ENCODE data around the gene STMN3.
"Not testable (repeated sequence)": the region's sequence is repeated elsewhere in the genome, so short reads cannot be mapped to it uniquely, and the experiment has no call there.

The STMN3 gene

GRCh38 chr20:63675681-63676368 is 22.6 kb upstream of the STMN3 start:
- no peak overlapping the region for H3K9ac ChIP-seq (ENCODE audit: low read length in 5 of 5)
- H3K4me1 ChIP-seq (ENCODE audit: control insufficient read depth in 5 of 5, insufficient read depth in 5 of 5, low read length in 5 of 5) = peaks cover 0 to 4% (median 0%) of the 10 kb centered on the region in 5 donors
- no peaks in the 10 kb centered on the region for H3K27me3 ChIP-seq (ENCODE audit: control insufficient read depth in 5 of 5, insufficient read depth in 4 of 5, low read length in 5 of 5)
- H3K27ac ChIP-seq (ENCODE audit: low read depth, low read length) = no peak overlapping the region
- H3K36me3 ChIP-seq (ENCODE audit: control insufficient read depth in 5 of 5, insufficient read depth in 5 of 5, low read length in 5 of 5) = peaks cover 0 to 77% (median 53%) of the 10 kb centered on the region in 5 donors
- H3K9me3 ChIP-seq (ENCODE audit: control insufficient read depth in 5 of 5, low read length in 5 of 5) = no peaks in the 10 kb centered on the region
- no peak overlapping the region for H3K4me3 ChIP-seq (ENCODE audit: low read depth in 1 of 5, low read length in 5 of 5)

DNA sequence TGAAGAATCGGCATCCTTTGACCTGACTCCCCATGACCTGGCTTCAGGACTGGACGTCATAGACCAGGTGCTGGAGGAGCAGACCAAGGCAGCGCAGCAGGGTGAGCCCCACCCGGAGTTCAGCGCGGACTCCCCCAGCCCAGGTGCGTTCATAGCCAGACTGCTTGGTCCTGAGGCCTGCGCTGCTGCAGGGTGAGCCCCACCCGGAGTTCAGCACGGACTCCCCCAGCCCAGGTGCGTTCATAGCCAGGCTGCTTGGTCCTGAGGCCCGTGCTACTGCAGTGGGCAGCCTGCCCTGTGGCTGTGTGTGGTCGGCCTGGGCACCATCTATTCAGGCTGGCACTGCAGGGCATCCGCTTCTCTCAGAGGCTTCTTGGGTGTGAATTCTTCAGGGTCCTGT is 20.7 kb upstream of the STMN3 start:
- H3K36me3 ChIP-seq (ENCODE audit: control insufficient read depth in 5 of 5, insufficient read depth in 5 of 5, low read length in 5 of 5) = peaks cover 0 to 69% (median 44%) of the 10 kb centered on the region in 5 donors
- peaks cover 0 to 4% (median 0%) of the 10 kb centered on the region in 5 donors for H3K4me1 ChIP-seq (ENCODE audit: control insufficient read depth in 5 of 5, insufficient read depth in 5 of 5, low read length in 5 of 5)
- no peaks in the 10 kb centered on the region for H3K9me3 ChIP-seq (ENCODE audit: control insufficient read depth in 5 of 5, low read length in 5 of 5)
- no peak overlapping the region for H3K4me3 ChIP-seq (ENCODE audit: low read depth in 1 of 5, low read length in 5 of 5)
- no peak overlapping the region for H3K27ac ChIP-seq (ENCODE audit: low read depth, low read length)
- H3K9ac ChIP-seq (ENCODE audit: low read length in 5 of 5) = no peak overlapping the region
- no peaks in the 10 kb centered on the region for H3K27me3 ChIP-seq (ENCODE audit: control insufficient read depth in 5 of 5, insufficient read depth in 4 of 5, low read length in 5 of 5)

DNA sequence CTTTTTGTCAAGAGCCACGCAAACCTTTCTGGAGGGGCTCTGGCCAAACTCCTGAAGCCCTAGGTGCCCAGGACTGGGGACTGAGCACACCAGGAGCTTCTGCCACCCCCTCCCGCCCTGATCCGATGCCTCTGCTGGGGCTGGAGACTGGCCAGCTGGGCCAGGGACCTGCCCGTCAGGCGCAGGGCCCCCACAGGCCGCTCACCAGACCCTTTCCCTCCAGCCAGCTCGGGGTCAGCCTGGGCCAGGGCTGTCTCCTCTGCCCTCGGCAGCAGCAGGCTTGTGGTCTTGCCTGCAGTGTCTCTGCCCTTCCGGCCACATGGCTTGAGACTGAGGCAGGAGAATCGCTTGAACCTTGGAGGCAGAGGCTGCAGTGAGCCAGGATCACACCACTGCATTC is 19.4 kb upstream of the STMN3 start:
- no peaks in the 10 kb centered on the region for H3K9me3 ChIP-seq (ENCODE audit: control insufficient read depth in 5 of 5, low read length in 5 of 5)
- no peak overlapping the region for H3K27ac ChIP-seq (ENCODE audit: low read depth, low read length)
- H3K4me1 ChIP-seq (ENCODE audit: control insufficient read depth in 5 of 5, insufficient read depth in 5 of 5, low read length in 5 of 5) = no peaks in the 10 kb centered on the region
- H3K9ac ChIP-seq (ENCODE audit: low read length in 5 of 5) = no peak overlapping the region
- H3K4me3 ChIP-seq (ENCODE audit: low read depth in 1 of 5, low read length in 5 of 5) = no peak overlapping the region
- peaks cover 0 to 69% (median 46%) of the 10 kb centered on the region in 5 donors for H3K36me3 ChIP-seq (ENCODE audit: control insufficient read depth in 5 of 5, insufficient read depth in 5 of 5, low read length in 5 of 5)
- H3K27me3 ChIP-seq (ENCODE audit: control insufficient read depth in 5 of 5, insufficient read depth in 4 of 5, low read length in 5 of 5) = no peaks in the 10 kb centered on the region

DNA sequence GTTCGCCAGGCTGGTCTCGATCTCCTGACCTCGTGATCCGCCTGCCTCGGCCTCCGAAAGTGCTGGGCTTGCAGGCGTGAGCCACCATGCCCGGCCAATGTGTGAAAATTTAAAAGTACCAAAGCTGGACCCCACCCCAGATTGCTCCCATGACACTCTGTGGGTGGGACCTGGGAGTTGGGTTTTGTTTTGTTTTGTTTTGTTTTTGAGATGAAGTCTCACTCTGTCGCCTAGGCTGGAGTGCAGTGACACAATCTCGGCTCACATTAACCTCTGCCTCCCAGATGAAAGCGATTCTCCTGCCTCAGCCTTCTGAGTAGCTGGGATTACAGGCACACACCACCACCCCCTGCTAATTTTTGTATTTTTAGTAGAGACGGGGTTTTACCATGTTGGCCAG is 18.5 kb upstream of the STMN3 start:
- not testable (repeated sequence) for H3K4me1 ChIP-seq (ENCODE audit: control insufficient read depth in 5 of 5, insufficient read depth in 5 of 5, low read length in 5 of 5); H3K27ac ChIP-seq (ENCODE audit: low read depth, low read length); H3K9me3 ChIP-seq (ENCODE audit: control insufficient read depth in 5 of 5, low read length in 5 of 5); H3K9ac ChIP-seq (ENCODE audit: low read length in 5 of 5); H3K4me3 ChIP-seq (ENCODE audit: low read depth in 1 of 5, low read length in 5 of 5); H3K27me3 ChIP-seq (ENCODE audit: control insufficient read depth in 5 of 5, insufficient read depth in 4 of 5, low read length in 5 of 5)
- peaks cover 0 to 69% (median 49%) of the 10 kb centered on the region in 5 donors for H3K36me3 ChIP-seq (ENCODE audit: control insufficient read depth in 5 of 5, insufficient read depth in 5 of 5, low read length in 5 of 5)

- H3K4me3 ChIP-seq (ENCODE audit: low read depth in 1 of 5, low read length in 5 of 5) = no peak overlapping the region
- H3K9me3 ChIP-seq (ENCODE audit: control insufficient read depth in 5 of 5, low read length in 5 of 5) = no peaks in the 10 kb centered on the region
- no peaks in the 10 kb centered on the region for H3K27me3 ChIP-seq (ENCODE audit: control insufficient read depth in 5 of 5, insufficient read depth in 4 of 5, low read length in 5 of 5)
- H3K36me3 ChIP-seq (ENCODE audit: control insufficient read depth in 5 of 5, insufficient read depth in 5 of 5, low read length in 5 of 5) = peaks cover 0 to 73% (median 48%) of the 10 kb centered on the region in 5 donors
- H3K27ac ChIP-seq (ENCODE audit: low read depth, low read length) = no peak overlapping the region
- no peak overlapping the region for H3K9ac ChIP-seq (ENCODE audit: low read length in 5 of 5)
- H3K4me1 ChIP-seq (ENCODE audit: control insufficient read depth in 5 of 5, insufficient read depth in 5 of 5, low read length in 5 of 5) = no peaks in the 10 kb centered on the region
These were observed 15.1 kb upstream of the STMN3 start for GRCh38 chr20:63668351-63668750.

GRCh38 chr20:63667858-63668257 is 14.6 kb upstream of the STMN3 start:
- Histone ChIP-seq H3K36me3 (ENCODE audit: control insufficient read depth in 5 of 5, insufficient read depth in 5 of 5, low read length in 5 of 5) (peaks cover 0 to 77% (median 53%) of the 10 kb centered on the region in 5 donors), H3K27ac (ENCODE audit: low read depth, low read length) (no peak overlapping the region), H3K9ac (ENCODE audit: low read length in 5 of 5) (no peak overlapping the region), H3K4me3 (ENCODE audit: low read depth in 1 of 5, low read length in 5 of 5) (no peak overlapping the region), H3K4me1 (ENCODE audit: control insufficient read depth in 5 of 5, insufficient read depth in 5 of 5, low read length in 5 of 5) (no peaks in the 10 kb centered on the region), H3K27me3 (ENCODE audit: control insufficient read depth in 5 of 5, insufficient read depth in 4 of 5, low read length in 5 of 5) (no peaks in the 10 kb centered on the region), H3K9me3 (ENCODE audit: control insufficient read depth in 5 of 5, low read length in 5 of 5) (no peaks in the 10 kb centered on the region)

GRCh38 chr20:63665708-63666107 is 12.5 kb upstream of the STMN3 start:
- Histone ChIP-seq H3K36me3 (ENCODE audit: control insufficient read depth in 5 of 5, insufficient read depth in 5 of 5, low read length in 5 of 5) (peaks cover 0 to 86% (median 67%) of the 10 kb centered on the region in 5 donors), H3K4me3 (ENCODE audit: low read depth in 1 of 5, low read length in 5 of 5) (no peak overlapping the region), H3K9ac (ENCODE audit: low read length in 5 of 5) (no peak overlapping the region), H3K27ac (ENCODE audit: low read depth, low read length) (no peak overlapping the region), H3K9me3 (ENCODE audit: control insufficient read depth in 5 of 5, low read length in 5 of 5) (no peaks in the 10 kb centered on the region), H3K27me3 (ENCODE audit: control insufficient read depth in 5 of 5, insufficient read depth in 4 of 5, low read length in 5 of 5) (no peaks in the 10 kb centered on the region), H3K4me1 (ENCODE audit: control insufficient read depth in 5 of 5, insufficient read depth in 5 of 5, low read length in 5 of 5) (no peaks in the 10 kb centered on the region)

DNA sequence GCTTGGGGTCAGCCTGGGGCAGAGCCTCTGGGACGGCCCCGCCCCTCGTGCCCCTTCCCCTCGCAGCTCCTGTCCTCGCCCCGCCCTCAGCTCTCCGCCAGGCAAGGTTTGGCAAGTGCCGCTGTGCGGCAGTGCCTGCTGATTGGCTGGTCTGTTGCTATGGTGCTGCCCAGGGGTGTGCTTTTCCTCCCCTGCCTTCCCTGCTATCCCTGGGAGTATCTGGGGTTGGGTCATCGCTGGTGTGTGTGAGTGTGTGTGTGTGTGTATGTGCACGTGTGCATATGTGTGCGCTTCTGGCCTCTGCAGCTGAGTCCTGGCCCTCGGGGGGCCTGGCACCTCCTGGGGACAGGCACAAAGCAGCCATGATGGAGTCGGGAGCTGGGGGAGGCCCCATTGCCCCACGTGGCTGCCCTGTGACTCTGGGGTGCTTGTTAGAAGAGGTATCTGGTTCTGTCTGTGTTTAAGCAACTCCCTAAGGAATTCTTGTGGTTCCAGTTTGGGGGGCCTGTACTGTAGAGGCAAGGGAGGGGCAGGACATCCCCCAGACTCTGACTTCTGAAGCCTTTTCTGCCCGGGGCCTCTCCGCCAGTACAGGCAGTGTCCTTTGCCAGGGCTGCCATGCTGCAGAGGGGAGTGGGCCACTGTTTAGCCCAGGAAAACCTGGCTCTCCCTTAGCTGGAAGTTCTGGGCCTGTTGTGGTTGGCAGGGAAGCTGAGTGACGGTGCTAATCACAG is 11.8 kb upstream of the STMN3 start:
- Histone ChIP-seq H3K4me1 (ENCODE audit: control insufficient read depth in 5 of 5, insufficient read depth in 5 of 5, low read length in 5 of 5) (no peaks in the 10 kb centered on the region), H3K9me3 (ENCODE audit: control insufficient read depth in 5 of 5, low read length in 5 of 5) (no peaks in the 10 kb centered on the region), H3K27ac (ENCODE audit: low read depth, low read length) (no peak overlapping the region), H3K4me3 (ENCODE audit: low read depth in 1 of 5, low read length in 5 of 5) (no peak overlapping the region), H3K36me3 (ENCODE audit: control insufficient read depth in 5 of 5, insufficient read depth in 5 of 5, low read length in 5 of 5) (peaks cover 0 to 87% (median 69%) of the 10 kb centered on the region in 5 donors), H3K27me3 (ENCODE audit: control insufficient read depth in 5 of 5, insufficient read depth in 4 of 5, low read length in 5 of 5) (no peaks in the 10 kb centered on the region), H3K9ac (ENCODE audit: low read length in 5 of 5) (no peak overlapping the region)

DNA sequence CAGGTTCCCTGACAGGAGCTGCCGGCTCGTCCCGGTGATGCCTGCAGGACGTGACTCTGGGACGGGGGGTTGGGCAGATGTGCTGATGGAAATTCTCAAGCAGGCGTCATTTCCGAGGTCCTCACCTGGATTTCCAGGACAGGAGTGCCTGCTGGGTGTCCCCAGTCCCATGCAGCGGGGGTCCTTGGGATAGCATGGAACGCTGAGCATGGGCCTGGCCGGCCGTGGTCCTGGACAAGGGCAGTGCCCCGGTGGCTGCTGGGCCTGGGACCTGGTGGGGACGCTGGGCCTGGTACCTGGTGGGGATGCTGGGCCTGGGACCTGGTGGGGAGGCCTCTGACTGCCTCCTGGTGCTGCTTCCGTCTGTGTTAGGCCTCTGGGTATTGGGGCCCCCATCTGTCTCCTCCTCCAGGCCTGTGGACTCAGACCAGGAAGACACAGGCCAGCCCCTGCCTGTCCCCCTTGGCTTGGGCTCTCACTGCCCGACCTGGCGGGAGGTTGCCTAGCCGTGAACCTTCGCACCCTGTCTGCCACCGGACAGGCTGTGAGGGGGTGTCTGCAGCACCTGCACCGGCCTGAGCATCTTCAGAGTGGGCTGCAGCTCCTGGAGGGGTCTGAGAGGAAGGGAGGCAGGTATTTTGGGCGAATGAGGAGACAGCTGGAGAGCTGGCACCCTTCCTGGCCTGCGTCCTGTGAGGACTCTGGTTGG is 11.1 kb upstream of the STMN3 start:
- Histone ChIP-seq H3K36me3 (ENCODE audit: control insufficient read depth in 5 of 5, insufficient read depth in 5 of 5, low read length in 5 of 5) (peaks cover 0 to 85% (median 69%) of the 10 kb centered on the region in 5 donors), H3K27me3 (ENCODE audit: control insufficient read depth in 5 of 5, insufficient read depth in 4 of 5, low read length in 5 of 5) (no peaks in the 10 kb centered on the region), H3K27ac (ENCODE audit: low read depth, low read length) (no peak overlapping the region), H3K9ac (ENCODE audit: low read length in 5 of 5) (no peak overlapping the region), H3K4me3 (ENCODE audit: low read depth in 1 of 5, low read length in 5 of 5) (no peak overlapping the region), H3K4me1 (ENCODE audit: control insufficient read depth in 5 of 5, insufficient read depth in 5 of 5, low read length in 5 of 5) (peaks cover under 1 to 6% (median 5%) of the 10 kb centered on the region in 5 donors), H3K9me3 (ENCODE audit: control insufficient read depth in 5 of 5, low read length in 5 of 5) (no peaks in the 10 kb centered on the region)

Measured in subcutaneous abdominal adipose tissue (tissue), 5 donors.